IPS DF 4.7 (cell line): Measurements from ENCODE around the gene NKX2-2.

ENCODE experiments used
- DNase-seq: peaks from one replicate; pipeline ENCODE4 v3.0.0-alpha.2; 2013; ENCODE audit warnings: low spot score; ENCODE audit errors: extremely low read depth

Gene NKX2-2

DNA sequence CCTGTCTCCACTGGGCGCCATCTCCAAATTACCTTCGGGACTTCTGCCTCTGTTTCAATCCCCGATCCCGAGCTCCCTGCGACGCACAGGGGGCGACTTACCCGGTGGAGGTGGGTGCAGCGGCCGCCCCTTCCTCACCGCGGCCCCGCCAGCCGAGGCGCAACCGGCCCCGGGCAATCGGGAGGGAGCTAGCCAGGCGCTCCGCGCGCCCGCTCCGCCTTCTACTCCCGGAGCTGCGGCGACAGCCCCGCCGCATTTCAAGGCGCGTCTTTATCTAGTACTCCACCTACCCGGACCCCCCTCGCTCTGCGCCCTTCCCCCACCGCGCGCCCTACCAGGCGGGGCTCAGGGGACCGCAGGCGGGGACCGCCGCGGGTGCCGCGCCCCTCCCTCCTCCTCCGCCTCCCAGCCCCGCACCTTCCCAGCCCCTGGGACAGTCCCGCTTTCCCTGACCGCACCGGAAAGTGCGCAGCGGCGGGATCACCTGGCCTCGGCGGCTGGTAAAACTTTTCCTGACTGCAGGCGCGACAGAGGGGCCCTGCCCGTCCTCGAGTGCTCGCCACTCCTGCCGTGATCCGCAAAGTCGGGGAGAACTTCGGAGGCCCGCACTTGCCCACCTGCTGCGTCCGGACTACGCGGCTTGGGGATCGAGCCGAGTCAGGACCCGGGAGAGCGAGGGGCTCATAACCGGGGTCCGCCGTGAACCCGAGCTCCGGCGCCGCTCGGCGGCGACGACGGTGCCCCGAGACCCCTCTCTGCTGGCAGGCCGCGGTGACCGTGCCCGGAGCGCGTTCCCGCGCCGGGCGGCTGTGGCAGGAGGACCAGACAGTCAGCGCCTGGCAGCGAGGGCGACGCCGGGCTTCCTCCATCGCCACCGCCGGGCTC, 8.0 kb upstream of the NKX2-2 start:
- no peak for DNase-seq

DNA sequence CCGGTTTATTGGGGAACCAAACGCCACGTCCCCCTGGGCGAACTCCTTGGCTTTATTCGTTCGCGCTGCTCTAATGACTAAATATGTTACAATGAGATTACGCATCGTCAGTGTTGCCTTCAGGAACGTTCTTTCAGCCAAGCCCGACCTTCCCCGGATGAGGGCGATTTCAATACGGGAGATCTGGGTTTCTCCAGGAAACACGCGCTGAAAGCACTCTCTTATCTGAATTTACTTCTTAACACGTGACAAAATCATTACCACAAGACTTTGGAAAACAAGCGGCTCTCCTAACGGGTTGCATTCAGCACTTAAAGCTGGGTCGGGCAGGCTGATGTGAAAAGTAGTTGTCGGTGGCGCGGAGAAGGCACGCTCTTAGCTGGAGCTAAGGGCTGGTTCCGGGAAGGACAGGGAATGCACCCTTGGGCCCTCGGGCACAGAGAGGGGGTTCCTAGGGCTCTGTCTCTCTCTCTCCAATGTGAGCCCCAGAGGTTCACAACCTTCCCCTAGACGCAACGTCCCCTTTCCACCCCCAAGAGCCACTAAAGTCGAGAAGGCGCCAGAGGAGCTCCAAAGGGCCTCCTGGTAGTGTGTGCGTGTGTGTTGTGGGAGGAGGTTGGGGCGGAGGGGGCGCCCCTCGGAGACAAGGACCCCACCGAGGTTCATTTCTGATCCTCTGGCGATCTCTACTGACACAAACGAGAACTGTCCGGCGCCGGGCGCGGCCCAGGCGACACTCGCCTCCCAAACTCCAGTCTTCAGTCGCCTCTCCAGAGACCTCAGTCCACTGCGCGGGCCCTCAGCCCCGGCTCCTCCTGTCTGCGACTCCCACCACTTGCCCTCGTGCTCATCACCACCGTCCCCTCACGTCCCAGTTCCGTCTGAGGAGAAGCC, 7.1 kb upstream of the NKX2-2 start:
- no peak for DNase-seq

DNA sequence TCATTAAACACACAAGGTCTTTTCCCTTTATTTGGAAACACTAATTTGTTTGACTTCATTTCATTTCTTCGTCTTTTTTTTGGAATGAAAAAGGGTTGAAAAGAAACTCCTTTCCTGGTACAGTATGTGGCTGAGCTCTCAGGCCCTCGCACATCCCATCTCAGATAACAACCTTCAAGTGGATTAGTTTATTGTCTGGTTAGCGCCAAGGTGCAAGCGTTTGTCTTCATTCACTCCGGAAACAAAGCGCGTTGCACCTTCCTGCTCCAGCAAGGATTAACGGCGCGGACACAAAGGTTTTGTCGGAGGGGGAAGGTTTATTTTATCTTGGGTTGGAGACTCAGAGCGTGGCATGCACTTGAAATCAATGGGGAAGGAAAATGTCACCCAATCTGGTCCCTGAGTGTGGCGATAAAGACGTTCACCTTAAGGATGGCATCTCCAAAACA, 5.3 kb upstream of the NKX2-2 start:
- DNase-seq, result no peak

DNA sequence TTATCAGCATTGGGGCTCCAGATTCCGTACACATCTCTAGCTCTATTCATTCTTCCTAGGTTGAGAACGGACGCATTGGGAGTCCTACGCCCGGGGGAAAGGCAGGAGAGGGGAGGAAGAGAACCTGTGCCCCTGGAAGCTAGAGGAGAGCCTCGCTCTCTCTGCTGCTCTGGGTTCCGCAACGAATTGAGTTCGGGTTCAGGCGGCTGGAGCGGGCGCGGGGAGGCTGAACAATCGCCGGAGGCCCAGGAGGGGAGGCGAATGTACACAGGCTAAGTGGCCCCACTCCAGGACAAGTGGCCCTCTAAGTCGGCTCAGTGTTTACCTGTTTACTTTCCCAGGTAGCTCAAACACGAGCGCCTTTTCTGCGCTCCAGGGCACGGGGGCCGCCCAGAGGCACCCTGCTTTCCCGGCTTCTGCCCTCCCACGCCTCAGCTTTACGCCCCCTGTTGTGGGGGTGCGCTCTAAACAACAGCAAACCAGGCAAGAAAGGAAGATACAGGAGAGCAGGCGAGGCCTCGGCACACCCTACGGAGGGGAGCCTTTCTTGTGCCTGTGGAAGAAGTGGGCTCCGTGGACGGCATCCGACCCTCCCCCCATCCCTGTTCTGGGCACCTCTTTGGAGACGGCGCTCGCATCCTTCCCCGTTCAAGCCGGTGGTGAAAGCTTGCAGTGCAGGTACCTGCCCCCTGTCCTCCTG, 4.6 kb upstream of the NKX2-2 start:
- no peak for DNase-seq

DNA sequence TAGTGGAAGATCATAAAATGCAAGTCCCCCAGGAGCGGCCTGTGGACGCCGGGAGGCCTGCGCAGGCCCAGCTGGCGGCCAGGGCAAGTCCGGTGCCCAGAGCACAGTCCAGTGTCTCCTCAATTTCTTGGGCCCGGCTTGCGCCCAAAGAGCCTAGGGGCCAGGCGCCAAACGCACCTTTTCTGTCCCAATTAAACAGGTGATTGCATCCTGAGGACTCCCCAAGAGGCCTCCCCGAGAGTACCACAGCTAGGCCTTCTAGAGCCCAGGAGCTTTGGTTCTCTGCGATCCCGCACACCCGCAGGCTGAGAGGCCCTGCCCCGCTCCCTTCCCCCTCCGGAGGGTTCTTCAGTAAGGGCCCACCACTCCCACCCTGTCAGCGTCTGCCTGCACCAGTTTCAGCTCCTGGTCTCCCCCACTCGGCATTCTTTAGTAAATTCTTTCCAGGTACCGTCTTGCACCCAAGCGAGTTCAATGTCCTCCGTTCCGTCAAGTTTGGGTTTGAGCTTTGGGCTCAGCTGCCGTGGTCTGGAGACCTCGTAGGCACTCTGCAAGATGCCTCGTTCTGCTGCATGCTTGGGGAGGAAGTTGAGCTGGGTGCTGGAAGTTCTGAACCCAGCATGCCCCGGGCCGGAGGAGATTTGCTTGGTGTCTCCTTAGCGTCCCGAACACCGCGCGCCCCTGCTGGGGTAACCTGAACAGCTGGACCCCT, 3.9 kb upstream of the NKX2-2 start:
- DNase-seq, result no peak

DNA sequence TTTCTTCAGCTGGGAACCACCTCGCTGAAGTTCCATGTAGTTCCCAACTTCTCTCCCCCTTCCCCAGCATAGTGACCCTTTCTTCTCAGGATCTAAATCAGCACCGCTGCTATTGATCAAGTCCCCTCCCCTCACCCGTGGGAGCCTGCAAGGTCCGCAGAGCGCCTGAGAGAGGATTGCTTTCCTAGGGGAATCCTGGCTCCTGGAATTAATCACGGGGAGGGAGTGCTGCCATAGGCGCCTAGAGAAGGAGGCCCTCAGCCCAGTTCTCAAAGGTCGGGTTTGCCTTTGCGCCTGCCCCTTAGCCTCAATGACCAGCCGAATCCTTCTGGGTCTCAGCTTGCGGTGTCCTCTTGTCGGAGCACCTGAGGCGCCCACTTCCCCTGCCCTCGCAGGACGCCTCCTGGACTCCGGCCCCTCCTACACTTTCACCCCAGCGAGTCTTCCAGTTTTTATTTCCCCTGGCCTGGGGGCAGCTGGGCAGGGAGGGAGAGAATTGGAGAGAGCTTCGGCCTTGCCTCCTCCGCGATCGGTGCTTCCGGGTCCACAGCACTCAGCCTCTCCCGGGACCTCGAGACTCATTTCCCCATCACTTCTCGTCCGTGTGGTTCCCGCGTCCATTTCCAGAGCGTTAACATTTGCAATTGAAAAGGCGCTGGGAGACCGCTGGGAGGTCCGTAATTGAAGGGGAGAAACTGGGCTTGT, 3.1 kb upstream of the NKX2-2 start:
- DNase-seq, result no peak

DNA sequence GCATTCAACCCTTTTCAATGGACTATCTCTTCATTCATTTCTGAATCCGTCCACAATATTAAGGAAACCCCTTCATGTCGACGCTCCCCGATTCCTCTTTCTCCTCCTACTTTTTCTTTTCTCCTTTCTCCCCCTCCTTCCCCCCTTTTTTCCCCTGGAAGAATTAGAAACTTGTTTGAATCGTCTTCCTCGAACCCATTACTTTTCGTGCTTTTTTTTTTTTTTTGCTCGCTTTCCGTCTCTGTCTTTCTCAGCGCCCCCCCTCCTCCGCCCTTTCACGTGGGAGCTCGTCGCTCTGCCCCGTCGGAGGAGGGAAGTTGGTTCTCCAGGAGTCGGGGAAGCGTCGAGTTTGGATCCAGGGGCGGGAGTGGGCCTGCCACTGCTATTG, 2.3 kb upstream of the NKX2-2 start:
- no peak for DNase-seq

DNA sequence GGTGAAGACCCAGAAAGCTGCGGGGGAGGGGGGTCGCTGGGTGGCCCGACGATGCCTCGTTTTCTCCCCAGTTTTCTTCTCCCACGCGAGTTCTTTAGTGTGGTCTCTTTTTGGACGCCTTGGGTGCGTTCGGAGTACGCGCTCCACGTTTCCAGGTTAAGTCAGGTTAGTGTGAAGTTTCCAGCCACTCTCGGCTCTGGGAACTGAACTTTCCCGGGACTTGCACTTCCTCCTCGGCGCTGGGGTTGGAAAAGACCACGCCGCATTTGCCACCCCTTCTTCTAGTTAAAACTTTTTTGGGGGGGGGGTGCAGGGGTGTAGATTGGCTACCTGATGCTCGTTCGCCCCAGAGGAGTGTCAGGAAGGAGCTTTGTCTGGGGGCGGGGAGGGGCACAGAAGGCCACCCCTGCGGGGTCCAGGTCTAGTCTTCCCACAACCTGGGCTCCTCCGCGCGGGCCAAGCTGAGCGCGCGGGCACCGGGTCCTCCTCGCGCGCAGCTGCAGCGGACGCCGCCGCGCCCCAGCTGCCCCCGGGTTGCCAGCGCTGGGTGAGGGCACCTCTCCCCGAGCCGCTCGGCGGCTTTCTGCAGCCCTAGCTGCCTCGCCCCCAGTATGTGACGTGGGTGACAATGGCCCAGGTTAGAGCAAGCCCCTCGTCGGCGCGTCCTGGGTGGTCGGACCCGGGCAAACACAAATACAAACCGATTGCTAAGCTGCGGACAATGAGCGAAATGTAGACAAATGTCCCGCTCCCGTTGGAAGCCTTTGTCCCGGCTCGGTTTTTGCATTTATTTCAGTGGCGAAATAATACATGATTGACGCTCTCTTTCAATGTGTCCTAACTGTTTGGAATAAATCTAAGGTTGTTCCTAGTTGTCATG, 1.7 kb upstream of the NKX2-2 start:
- DNase-seq, result no peak

DNA sequence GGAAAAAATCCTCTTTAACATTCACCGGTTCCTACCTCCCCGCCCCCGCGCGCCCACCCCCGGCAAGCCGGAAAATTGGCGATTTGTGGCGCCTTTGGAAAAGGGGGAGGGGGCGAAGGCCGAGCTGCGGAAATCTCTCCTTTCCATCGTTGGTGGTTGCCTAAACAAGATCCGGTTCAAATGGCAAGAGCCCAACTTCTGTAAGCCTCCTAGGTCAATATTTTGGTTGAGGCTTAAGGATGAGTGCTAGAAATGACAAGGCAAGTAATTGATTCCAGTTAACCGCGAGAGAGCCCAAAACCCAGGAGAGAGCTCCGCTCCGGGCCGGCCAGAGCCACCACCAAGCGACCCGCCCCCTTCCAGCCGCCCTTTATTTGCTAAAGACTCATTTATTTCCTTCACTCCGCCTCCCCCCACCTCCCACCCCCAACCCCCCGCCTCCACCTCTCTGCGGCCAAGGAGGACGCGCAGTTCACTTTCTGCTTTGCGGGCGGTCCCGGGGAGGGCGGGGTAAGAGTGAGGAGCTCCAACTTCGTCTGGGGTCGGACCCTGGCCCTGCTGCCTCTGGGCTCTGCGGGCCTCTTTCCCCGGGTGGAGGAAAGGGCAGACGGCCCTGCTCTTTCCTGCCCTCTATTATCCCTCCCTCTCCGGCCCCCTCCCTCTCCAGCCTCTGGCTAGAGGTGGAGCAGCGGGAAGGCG, 838 bp upstream of the NKX2-2 start:
- DNase-seq, result no peak

DNA sequence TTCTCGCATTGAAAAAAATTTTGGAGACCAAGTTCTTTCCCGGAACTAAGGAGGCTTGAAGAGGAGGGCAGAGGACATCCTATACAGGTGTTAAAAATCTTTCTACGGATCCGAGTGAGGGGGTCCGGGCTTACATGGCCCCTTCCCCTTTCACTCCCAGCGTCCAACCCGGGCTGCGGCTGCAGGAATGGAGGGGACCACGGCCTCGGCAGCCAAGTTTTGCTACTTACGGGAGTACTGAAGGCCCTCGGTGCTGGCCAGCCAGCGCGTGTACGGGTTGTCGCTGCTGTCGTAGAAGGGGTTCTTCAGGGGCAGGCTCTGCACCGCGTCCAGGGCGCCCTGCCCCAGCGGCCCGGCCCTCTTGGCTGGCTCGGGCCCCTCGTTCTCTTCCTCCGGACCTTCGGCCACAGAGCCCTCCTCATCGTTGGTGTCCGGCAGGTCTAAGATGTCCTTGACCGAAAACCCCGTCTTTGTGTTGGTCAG, 642 bp downstream of the NKX2-2 start:
- no peak for DNase-seq

DNA sequence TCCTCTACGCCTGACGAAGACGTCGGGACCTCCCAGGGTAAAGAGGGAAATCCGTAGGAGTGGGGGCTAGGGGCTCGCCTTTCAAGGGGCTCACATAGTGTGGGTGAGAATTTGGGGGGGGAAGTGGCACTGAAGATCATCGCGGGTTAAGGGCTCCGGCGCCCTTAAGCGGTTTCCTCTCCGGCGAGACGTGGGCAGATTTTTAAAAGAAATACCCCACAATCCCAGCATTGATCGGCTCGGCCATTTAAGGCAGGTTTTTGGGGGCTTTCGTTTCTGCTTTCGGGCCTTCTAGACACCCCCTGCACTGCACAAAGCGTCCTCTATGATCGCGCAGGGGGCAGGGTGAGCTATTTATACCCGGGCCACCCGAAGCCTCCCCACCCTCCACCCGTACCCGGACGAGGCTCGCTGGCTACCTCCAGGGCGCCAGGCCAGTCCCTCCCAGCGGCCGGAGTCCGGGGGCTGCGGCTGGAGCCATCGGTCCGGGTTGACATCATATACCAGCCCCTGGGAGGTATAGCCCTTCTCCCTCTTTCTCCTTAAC, 1.2 kb downstream of the NKX2-2 start:
- no peak for DNase-seq

DNA sequence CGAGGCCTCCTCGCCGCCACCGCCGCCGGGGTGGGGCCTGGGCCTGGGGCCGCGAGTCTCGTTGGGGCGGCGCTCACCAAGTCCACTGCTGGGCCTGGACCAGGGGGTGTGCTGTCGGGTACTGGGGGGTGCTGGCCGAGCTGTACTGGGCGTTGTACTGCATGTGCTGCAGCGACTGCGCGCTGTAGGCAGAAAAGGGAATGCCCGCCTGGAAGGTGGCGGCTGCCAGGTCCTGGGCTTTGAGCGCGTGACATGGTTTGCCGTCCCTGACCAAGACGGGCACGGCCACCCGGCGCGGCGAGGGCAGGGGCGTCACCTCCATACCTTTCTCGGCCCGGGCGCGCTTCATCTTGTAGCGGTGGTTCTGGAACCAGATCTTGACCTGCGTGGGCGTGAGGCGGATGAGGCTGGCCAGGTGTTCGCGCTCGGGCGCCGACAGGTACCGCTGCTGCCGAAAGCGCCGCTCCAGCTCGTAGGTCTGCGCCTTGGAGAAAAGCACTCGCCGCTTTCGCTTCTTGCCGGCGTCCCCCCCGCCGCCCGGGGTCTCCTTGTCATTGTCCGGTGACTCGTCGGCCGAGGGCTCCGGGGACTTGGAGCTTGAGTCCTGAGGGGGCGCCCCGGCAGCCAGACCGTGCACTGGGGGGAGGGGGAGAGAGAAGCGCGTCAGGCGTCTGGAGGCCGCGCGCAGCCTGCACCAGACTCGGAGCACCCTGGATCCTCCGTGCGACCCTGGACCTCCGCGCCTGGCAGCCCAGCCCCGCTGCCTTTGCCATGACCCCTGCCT, 1.8 kb downstream of the NKX2-2 start:
- DNase-seq, result no peak

DNA sequence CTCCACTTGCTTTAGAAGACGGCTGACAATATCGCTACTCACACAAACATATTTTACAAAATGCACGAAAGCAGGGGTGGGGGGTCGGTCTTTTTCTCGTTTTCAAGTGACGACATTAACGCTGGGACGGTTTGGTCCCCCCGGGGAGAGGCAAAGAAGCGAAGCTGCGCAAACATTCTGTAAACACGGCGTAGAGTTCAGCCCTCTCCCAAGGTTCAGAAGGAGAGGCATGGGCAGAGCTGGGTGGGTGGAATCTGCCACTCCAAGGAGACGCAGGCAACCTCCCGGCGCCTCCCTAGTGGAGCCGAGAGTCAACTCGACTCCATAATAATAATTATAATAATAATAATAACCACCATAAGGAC, 2.4 kb downstream of the NKX2-2 start:
- DNase-seq, result no peak

DNA sequence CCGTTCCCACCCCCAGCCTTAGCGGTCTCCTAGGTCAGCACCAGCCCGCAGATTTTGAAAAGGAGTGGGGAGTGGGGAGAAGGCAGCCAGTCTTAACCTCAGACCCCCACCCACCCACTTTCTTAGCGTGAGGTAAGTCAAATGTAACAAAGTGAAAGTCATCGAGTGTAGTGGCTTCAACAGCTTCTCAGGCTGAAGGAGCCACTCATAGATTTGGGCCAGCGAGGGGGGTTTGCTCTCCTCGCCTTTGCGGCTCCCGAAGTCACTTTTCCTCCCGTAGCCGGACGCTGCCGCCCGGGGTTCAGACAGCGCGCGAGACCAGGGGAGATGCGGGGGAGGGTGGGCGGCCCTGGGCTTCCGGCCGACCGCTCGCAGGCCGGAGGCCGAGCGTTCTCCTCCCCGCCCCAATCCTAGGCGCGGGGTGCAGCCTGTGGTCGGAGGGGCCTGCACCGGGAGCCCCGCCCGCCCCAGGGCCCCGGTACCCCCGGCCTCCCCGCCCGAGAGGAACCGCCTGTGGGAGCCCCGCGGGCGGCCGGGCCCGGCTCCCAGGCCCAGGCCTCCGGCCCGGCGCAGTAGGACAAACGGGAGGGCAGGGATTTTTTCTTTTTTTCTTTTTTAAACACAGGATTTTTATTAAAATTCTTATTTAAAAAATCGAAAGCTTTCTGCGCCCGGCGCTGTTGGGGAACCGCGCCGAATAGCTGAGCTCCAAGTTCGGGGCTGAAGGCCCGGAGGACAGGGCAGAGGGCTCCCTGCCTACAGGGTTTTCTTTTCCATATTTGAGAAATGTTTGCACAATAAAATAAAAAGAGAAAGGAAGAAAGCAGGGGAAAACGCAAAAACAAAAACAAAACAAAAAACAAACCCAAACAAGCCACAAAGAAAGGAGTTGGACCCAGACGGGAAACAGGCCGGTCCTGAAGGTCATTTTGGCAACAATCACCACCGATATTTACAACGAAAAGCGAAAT, 3.2 kb downstream of the NKX2-2 start:
- DNase-seq, result no peak

DNA sequence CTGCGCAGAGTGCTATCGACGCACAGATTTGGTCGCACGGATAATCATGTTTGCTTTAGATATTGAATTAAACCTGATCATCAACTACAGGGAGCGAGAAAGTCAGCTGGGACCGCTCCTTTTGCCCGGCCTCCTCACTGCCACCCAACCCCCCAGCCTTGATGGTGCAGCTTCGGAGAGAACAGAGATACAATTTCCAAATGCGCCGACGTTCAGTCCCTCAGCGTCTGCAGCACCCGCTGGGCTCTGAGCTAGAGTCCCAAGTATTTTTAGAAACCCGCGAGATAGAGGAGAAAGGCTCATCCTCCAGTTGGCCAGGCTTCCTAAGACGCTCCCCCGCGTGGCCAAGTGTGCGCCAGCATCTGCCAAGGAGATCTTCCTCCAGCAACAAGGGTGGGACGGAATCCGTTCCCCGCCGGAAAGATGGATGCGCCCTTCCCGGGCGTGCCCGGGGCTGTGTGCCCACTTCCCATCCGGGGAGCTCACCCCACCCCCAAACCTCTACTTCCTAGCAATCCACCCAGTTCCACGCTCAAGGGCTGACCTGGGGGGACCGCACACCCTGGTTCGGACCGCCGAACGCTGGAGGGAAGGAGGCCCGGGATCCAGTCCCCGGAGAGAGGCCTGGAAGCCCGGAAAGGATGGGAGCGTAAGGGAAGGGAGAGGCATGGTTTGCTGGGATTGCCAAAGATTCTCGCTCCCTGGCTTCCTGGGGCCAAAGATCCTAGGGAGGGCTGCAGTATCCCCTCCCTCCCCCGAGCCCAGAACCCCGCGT, 4.1 kb downstream of the NKX2-2 start:
- no peak for DNase-seq

DNA sequence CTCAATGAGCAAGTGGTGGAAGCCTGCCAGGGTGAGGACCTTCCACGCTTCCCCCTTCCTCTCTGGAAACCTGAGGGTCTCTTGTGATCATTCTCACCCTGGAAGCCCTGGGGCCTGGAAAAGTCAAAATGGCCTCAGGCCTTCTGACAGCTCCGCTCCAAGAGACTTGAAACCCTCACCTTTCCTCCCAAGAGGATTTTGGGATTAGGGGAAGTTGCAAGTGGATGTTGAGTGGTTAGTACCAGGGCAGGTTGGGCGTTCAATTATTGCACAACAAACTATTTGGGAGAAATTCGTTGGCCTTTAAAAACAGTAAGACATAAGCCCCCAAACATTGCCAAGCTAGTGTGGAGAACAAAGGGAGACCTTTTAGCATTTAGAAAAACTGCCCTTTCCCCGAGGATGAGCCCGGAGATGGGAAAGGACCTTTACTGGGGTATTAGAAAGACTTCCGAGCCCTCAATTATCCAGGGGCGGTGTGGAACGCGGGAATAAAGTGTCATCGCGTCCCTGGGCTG, 4.7 kb downstream of the NKX2-2 start:
- no peak for DNase-seq
